Measurements from ENCODE around the gene B4GALNT3. TPM values are rescaled to one million over a fixed set of nuclear protein-coding genes. Genes with fewer than 3 reads are reported as not detected.

B4GALNT3 gene
- total and polyA plus RNA-seq, 2 of the 13 experiments (the other 11 are each of a cell fraction or from before 2014, with no cell fraction given): 3.2 to 4.4 TPM

GRCh38 chr12:575948-576614 is 116.3 kb downstream of the B4GALNT3 start (continued):
- TF ChIP-seq KIAA2018 (CRISPR knock-in tag; IDR thresholded peaks at IDR 0.05; ENCODE audit: borderline replicate concordance): peak; percentile 90; the same call in 1 of the 2 replicates
- peak; percentile 70 for TF ChIP-seq HNF4A (CRISPR knock-in tag; IDR thresholded peaks at IDR 0.05)
- peak; percentile 54; the same call in 1 of the 2 replicates for TF ChIP-seq NAIF1 (CRISPR knock-in tag; IDR thresholded peaks at IDR 0.05; ENCODE audit: borderline replicate concordance)
- TF ChIP-seq ZNF572 (CRISPR knock-in tag; IDR thresholded peaks at IDR 0.05): peak; percentile 91
- peak; percentile 34; the same call in 1 of the 2 replicates for TF ChIP-seq PRDM4 (CRISPR knock-in tag; IDR thresholded peaks at IDR 0.05; ENCODE audit: borderline replicate concordance)
- no peak for TF ChIP-seq TIGD3 (CRISPR knock-in tag; IDR thresholded peaks at IDR 0.05; ENCODE audit: borderline replicate concordance)
- TF ChIP-seq NFE2L2 (IDR thresholded peaks at IDR 0.05; ENCODE audit: low read length): no peak
- TF ChIP-seq THAP7 (CRISPR knock-in tag; IDR thresholded peaks at IDR 0.05): peak; percentile 76; the same call in 1 of the 2 replicates
- no peak for TF ChIP-seq SSRP1 (CRISPR knock-in tag; IDR thresholded peaks at IDR 0.05)
- no peak for TF ChIP-seq CHD2 (IDR thresholded peaks at IDR 0.05; ENCODE audit: low read depth, low read length)
- TF ChIP-seq SATB2 (CRISPR knock-in tag; IDR thresholded peaks at IDR 0.05): no peak
